Activated CD4-positive, alpha-beta memory T cell treated with anti-CD3 and anti-CD28 coated beads, Interleukin-2, amount 10 ng/mL, durations not matched to agents 7 days and 5 days (primary cell): ENCODE measurements around the gene PPP1R37. TPM values are rescaled to one million over a fixed set of nuclear protein-coding genes. Genes with fewer than 3 reads are reported as not detected.

Experiments
- CTCF ChIA-PET: fragments of 350-600 bp; sonication (Branson Sonifier 250); formaldehyde crosslinking; loops from one replicate; lab custom pipeline; 2021; ENCODE audit warnings: antibody characterized with exemption, inconsistent platforms; lab: Charles Lee
- POLR2A ChIA-PET: fragments of 350-600 bp; sonication (Branson Sonifier 250); formaldehyde crosslinking; loops from one replicate; lab custom pipeline; 2021; ENCODE audit warnings: antibody characterized with exemption; lab: Charles Lee
- DNase-seq: peaks from one replicate; pipeline ENCODE4 v3.0.0-alpha.2; 2020
- H3K27ac Mint-ChIP-seq: one replicate; pipeline ENCODE4 v1.8.0; 2021; ENCODE audit warnings: mild to moderate bottlenecking, mixed read lengths
- H3K27me3 Mint-ChIP-seq: one replicate; pipeline ENCODE4 v1.8.0; 2021; ENCODE audit warnings: mixed read lengths
- H3K36me3 Mint-ChIP-seq: one replicate; pipeline ENCODE4 v1.8.0; 2021; ENCODE audit warnings: low read depth, mixed read lengths
- H3K4me1 Mint-ChIP-seq: one replicate; pipeline ENCODE4 v1.8.0; 2021; ENCODE audit warnings: mixed read lengths
- H3K4me3 Mint-ChIP-seq: one replicate; pipeline ENCODE4 v1.8.0; 2021; ENCODE audit warnings: mild to moderate bottlenecking, mixed read lengths
- H3K9me3 Mint-ChIP-seq: one replicate; pipeline ENCODE4 v1.8.0; 2021; ENCODE audit warnings: mixed read lengths
- total RNA-seq, 2 experiments: library from RNA; stranded (reverse); gene quantifications; one replicate each; pipeline ENCODE4 v1.2.3, GENCODE V29; 2021

PPP1R37 gene
- total RNA-seq, 2 experiments from 2014 or later, result 16.3 to 16.4 TPM

DNA sequence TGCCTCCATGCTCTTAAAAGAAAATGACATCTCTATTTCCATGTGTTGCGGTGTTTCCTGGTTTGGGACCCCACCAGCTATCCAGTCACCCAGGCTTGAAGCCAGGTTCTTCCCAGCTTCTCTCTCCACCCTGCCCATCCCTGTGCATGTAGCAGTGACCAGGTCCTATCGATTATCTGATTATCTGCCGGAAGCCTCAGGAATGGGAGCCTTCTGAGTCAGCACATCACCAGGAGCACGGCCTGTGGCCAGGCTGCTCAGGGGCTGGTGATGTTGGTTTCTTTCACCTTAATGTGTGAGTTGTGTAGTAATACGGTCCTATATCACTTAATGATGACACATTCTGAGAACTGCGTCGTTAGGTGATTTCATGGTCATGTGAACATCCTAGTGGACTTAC lies 33.7 kb downstream of the PPP1R37 start:
- no peaks in the 10 kb centered on the region for H3K36me3 Mint-ChIP-seq
- peaks cover 20% of the 10 kb centered on the region for H3K4me1 Mint-ChIP-seq
- POLR2A ChIA-PET, result interaction anchor here (1.2 kb wide), 1 partner anchor 34 kb away, joined by 5 read pairs; the partner anchor contains the start of gene PPP1R37
- H3K4me3 Mint-ChIP-seq, result no peak overlapping the region
- no peaks in the 10 kb centered on the region for H3K9me3 Mint-ChIP-seq
- no peak overlapping the region for H3K27ac Mint-ChIP-seq
- no peak for DNase-seq
- CTCF ChIA-PET, result interaction anchor here (0.7 to 2.8 kb wide), 9 partner anchors 9 to 274 kb away, joined by 3 to 22 read pairs (median 5); partner anchors contain the start of gene PPP1R37
- H3K27me3 Mint-ChIP-seq, result no peaks in the 10 kb centered on the region

DNA sequence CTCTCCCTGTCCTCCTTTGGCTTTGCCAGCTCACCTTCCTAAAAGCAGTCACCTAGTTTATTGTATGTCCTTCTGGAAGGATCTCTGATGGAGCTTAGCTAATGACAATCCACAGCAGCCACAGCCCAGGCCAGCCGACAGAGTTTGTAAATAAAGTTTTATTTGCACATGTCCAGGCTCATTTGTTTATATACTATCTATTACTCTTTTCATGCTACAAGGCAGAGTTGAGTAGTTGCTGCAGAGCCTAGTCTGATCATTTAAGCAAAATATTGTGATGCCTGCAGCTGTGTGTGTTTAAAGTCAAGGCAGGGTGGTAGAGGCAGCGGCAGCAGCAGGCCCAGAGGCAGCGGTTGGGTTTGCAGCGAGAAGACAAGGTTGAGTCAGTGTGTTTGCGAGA lies 35.2 kb downstream of the PPP1R37 start:
- POLR2A ChIA-PET, result no interaction called here
- no peak for DNase-seq
- Mint-ChIP-seq H3K9me3 (no peaks in the 10 kb centered on the region), H3K4me3 (no peak overlapping the region), H3K36me3 (no peaks in the 10 kb centered on the region), H3K4me1 (peaks cover 15% of the 10 kb centered on the region), H3K27ac (no peak overlapping the region), H3K27me3 (no peaks in the 10 kb centered on the region)
- CTCF ChIA-PET, result no interaction called here

DNA sequence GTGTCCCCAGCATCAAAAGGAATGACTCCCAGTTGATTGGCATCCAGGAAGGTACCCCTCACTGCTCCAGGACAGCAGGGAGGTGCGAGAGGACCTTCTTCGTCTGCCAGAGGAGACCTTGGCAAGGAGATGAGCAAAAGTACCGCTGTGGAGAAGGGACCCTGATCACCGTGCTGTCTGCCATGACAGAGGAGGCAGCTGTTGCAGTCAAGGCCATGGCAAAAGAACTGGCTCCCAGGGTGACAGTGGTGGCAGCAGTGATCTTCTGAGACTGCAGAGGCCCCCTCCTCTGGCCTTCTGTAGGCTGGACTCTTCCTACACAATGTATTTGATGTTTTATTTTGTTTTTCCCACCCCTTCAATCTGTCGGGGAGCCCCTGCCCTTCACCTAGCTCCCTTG lies 35.8 kb downstream of the PPP1R37 start:
- no peak overlapping the region for H3K4me3 Mint-ChIP-seq
- no peaks in the 10 kb centered on the region for H3K36me3 Mint-ChIP-seq
- no peak overlapping the region for H3K27ac Mint-ChIP-seq
- H3K4me1 Mint-ChIP-seq, result peaks cover 15% of the 10 kb centered on the region
- DNase-seq, result no peak
- CTCF ChIA-PET, result no interaction called here
- H3K9me3 Mint-ChIP-seq, result no peaks in the 10 kb centered on the region
- POLR2A ChIA-PET, result no interaction called here
- H3K27me3 Mint-ChIP-seq, result no peaks in the 10 kb centered on the region

DNA sequence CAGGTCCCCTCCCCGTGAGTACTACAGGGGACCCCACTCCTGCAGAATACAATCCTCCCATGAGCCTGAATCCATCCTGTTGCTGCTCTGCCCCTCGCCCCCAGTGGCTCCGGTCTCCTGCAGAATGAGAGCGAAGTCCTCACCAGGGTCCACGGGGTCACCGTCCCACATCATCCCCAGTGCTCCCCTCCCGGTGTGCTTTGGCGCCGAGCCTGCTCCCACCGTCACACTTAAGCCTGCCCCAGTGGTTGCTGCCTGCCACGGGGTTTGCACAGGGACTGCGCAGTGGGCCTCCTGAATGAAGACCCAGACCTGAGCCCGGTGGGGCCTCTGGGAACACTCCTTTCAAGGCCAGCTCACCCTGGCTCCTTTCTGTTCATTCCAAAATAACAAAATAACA lies 37.3 kb downstream of the PPP1R37 start:
- CTCF ChIA-PET, result no interaction called here
- Mint-ChIP-seq H3K4me1 (peaks cover 15% of the 10 kb centered on the region), H3K36me3 (no peaks in the 10 kb centered on the region)

DNA sequence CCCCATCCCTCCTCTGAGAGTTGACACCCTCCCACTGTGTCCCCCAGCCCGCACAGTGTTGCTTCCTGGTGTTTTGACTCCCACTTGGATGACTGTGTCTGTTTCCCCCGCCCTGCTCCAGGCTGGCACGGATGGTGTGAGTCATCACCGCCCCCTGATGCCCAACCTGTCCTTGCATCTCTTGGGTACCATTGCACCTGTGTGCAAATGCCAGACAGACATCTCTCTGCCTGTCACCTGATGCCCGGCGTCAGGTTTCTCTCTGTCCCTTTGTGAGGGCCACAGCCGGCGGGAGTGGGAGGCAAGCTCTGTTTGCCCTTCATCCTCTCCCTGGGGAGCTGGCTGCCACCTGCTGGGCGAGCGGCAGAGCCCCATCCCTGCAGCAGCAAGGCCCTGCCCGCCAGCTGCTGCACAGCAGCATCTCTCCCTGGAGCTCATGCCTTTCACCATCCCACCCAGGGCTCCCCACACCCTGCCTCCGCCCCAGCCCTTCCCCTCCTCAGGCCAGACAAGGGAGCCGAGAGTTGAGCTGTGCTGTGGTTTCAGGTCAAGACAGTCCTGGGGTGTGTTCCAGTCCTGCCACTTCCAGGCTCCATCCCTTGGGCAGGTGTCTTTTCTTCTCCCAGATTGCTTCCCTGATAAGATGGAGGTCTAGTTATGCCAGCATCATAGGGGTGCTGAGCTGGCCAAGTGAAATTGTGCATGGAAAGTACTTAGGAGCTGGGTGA lies 38.1 kb downstream of the PPP1R37 start:
- Mint-ChIP-seq H3K4me3 (no peak overlapping the region), H3K27me3 (no peaks in the 10 kb centered on the region), H3K36me3 (no peaks in the 10 kb centered on the region), H3K27ac (no peak overlapping the region), H3K4me1 (peaks cover 13% of the 10 kb centered on the region), H3K9me3 (no peaks in the 10 kb centered on the region)
- ChIA-PET POLR2A (no interaction called here), CTCF (interaction anchor here (1.0 to 1.6 kb wide), 3 partner anchors 12 to 47 kb away, joined by 3 to 8 read pairs (median 5); partner anchors contain the start of genes BLOC1S3 and TRAPPC6A)
- no peak for DNase-seq

More for the DNA sequence above, 37.3 kb downstream of the PPP1R37 start:
- H3K4me3 Mint-ChIP-seq, result no peak overlapping the region
- H3K9me3 Mint-ChIP-seq, result no peaks in the 10 kb centered on the region
- no peak for DNase-seq
- H3K27ac Mint-ChIP-seq, result no peak overlapping the region
- no peaks in the 10 kb centered on the region for H3K27me3 Mint-ChIP-seq
- POLR2A ChIA-PET, result no interaction called here

DNA sequence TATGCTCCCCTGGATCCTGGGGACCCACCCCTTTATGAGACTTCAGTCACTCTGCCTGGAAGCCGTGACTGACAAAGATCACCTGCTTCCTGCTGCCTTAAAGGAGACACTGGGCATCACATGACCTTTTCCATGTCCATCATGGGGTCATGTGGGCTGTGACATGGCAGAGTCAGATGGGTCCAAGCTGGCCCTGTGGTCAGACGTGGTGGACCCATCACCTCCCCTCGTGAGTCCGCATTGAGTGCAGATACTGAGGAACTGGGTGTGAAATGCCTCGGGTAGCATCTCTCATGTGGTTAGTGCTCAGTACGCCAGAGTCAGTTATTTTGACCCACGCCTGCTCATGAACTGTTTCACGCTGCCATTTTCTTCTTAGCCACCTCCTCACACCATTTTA lies 40.7 kb downstream of the PPP1R37 start:
- H3K9me3 Mint-ChIP-seq, result no peaks in the 10 kb centered on the region
- ChIA-PET POLR2A (no interaction called here), CTCF (no interaction called here)
- no peaks in the 10 kb centered on the region for H3K36me3 Mint-ChIP-seq
- no peak for DNase-seq
- H3K27me3 Mint-ChIP-seq, result no peaks in the 10 kb centered on the region
- H3K4me1 Mint-ChIP-seq, result peaks cover 10% of the 10 kb centered on the region
- H3K4me3 Mint-ChIP-seq, result no peak overlapping the region
- no peak overlapping the region for H3K27ac Mint-ChIP-seq

DNA sequence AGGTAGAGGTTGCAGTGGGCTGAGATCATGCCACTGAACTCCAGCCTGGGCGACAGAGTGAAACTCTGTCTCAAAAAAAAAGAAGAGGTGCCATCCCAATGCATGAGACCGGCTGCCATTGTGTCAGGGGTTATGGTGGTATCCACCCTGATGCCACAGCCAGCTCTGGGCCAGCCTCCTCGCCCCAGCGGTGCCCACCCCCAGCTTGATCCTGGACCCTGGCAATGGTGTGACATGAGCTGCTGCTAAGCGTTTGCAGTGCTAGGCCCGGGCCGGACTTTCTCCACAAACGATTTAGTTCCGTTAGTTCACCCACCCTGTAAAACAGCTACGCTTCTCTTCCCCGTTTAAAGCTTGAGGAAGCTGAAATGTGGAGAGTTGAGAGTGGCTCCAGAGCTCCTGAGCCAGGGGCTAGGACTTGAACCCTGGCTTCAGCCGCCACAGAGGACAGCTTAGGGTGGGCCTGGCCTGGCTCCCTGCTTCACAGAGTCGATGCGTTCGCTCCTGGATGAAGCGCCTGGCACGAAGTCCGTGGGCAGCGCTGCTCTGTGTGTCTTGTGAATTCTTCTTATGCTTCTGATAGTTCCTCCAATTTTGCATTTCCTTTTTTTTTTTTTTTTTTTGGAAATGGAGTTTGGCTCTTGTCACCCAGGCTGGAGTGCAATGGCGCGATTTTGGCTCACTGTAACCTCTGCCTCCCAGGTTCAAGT lies 42.4 kb downstream of the PPP1R37 start:
- ChIA-PET CTCF (interaction anchor here (0.7 to 1.8 kb wide), 3 partner anchors 9 to 180 kb away, joined by 3 to 8 read pairs (median 3); partner anchors contain the start of genes BLOC1S3 and CLPTM1), POLR2A (no interaction called here)
- H3K27ac Mint-ChIP-seq, result no peak overlapping the region
- no peaks in the 10 kb centered on the region for H3K9me3 Mint-ChIP-seq
- no peak for DNase-seq
- H3K36me3 Mint-ChIP-seq, result no peaks in the 10 kb centered on the region
- H3K4me3 Mint-ChIP-seq, result no peak overlapping the region
- peaks cover 10% of the 10 kb centered on the region for H3K4me1 Mint-ChIP-seq
- no peaks in the 10 kb centered on the region for H3K27me3 Mint-ChIP-seq

DNA sequence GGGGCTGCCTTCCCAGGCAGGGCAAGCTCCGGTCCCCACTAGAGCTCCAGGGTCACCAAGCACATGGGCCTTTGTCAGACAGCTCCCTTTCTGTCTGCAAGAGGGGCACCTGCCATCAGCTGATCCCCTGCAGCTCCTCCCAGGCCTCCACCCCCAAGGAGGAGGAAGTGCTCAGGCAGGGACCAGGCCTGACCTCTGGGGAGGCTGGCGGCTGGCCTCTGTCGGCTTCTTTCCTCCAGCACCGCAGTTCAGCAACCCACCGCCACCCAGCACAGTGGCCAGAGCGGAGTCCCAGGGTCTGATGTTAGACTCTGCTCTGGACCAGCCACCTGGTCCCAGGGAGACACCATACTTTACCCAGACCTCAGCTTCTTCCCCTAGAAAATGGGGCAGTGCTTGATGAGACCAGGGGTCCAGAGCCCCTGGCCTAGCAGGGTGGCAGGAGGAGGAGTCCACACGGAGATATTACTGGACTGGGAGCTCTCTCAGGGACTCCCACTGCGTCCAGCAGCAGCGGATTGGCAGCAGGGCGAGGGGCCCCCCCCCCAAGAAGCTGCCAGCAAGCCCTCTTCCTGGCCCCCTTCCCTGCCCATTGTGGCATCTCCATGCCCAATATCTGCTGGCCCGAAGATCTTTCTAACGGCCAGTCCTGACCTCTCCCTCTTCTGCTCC lies 43.7 kb downstream of the PPP1R37 start:
- H3K36me3 Mint-ChIP-seq, result no peaks in the 10 kb centered on the region
- ChIA-PET CTCF (interaction anchor here (0.6 to 1.8 kb wide), 5 partner anchors 11 to 1572 kb away, joined by 3 to 8 read pairs (median 3); no protein-coding TSS in a partner anchor), POLR2A (interaction anchor here (1.7 kb wide), 1 partner anchor 41 kb away, joined by 5 read pairs; the partner anchor contains the start of gene TRAPPC6A)
- H3K4me1 Mint-ChIP-seq, result peaks cover 5% of the 10 kb centered on the region
- H3K27me3 Mint-ChIP-seq, result no peaks in the 10 kb centered on the region
- no peak for DNase-seq
- no peaks in the 10 kb centered on the region for H3K9me3 Mint-ChIP-seq
- no peak overlapping the region for H3K4me3 Mint-ChIP-seq
- H3K27ac Mint-ChIP-seq, result no peak overlapping the region

DNA sequence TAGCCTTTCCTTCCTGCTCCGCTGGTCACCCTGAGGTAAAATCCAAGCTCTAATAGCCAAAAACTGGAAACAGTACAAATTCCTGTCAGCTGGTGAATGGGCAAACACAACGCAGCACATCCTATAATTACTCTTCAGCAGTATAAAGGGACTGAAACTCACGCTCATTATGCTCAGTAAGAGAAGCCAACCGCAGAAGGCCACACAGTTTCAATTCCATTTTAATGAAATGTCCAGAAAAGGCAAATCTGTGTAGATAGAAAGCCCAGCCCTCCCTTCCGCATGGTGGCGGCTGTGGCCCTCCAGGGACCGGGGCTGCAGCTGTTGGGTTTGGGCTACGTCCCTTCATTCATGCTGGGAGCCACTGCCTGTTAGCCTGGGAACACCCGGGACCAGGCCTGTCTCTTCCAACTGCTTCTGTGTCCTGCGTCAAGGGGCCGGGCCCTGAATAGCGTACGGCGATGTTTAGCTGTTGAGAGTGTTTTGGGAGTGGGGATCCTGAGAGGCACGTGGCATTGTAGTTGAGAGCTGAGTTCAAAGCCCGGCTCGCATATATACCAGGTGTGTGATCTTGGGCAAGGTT lies 44.3 kb downstream of the PPP1R37 start:
- Mint-ChIP-seq H3K4me1 (no peaks in the 10 kb centered on the region), H3K27ac (no peak overlapping the region), H3K4me3 (no peak overlapping the region), H3K27me3 (no peaks in the 10 kb centered on the region), H3K9me3 (no peaks in the 10 kb centered on the region), H3K36me3 (no peaks in the 10 kb centered on the region)
- CTCF ChIA-PET, result interaction anchor here (0.6 to 1.2 kb wide), 6 partner anchors 11 to 375 kb away, joined by 3 to 4 read pairs (median 3); partner anchors contain the start of gene TRAPPC6A
- DNase-seq, result no peak
- POLR2A ChIA-PET, result interaction anchor here (1.5 to 1.7 kb wide), 2 partner anchors 14 to 40 kb away, joined by 3 to 5 read pairs; partner anchors contain the start of gene TRAPPC6A

DNA sequence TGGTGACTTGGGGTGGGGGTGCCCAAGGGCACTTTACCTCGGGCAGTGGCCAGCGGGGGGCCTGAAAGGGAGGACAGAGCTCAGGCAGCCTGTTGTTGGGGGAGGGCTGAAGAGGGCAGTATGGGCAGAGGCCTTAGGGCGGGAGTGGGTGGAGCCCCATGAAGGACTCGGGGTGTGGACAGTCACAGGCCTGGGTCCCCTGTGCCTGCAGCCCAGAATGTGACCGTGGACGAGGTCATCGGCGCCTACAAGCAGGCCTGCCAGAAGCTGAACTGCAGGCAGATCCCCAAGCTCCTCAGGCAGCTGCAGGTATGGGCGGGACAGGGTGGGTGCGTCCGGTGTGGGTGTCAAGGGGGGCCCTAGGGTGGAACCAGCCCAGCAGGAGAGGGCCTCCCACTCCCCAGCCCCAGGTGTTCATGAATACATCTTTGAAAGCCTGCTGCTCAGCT lies 45.3 kb downstream of the PPP1R37 start:
- ChIA-PET CTCF (interaction anchor here (0.7 kb wide), 1 partner anchor 13 kb away, joined by 5 read pairs; no protein-coding TSS in a partner anchor), POLR2A (interaction anchor here (1.5 kb wide), 1 partner anchor 13 kb away, joined by 3 read pairs; no protein-coding TSS in a partner anchor)
- H3K27me3 Mint-ChIP-seq, result no peaks in the 10 kb centered on the region
- no peak for DNase-seq
- H3K9me3 Mint-ChIP-seq, result no peaks in the 10 kb centered on the region
- H3K4me1 Mint-ChIP-seq, result no peaks in the 10 kb centered on the region
- no peak overlapping the region for H3K4me3 Mint-ChIP-seq
- no peak overlapping the region for H3K27ac Mint-ChIP-seq
- H3K36me3 Mint-ChIP-seq, result no peaks in the 10 kb centered on the region

DNA sequence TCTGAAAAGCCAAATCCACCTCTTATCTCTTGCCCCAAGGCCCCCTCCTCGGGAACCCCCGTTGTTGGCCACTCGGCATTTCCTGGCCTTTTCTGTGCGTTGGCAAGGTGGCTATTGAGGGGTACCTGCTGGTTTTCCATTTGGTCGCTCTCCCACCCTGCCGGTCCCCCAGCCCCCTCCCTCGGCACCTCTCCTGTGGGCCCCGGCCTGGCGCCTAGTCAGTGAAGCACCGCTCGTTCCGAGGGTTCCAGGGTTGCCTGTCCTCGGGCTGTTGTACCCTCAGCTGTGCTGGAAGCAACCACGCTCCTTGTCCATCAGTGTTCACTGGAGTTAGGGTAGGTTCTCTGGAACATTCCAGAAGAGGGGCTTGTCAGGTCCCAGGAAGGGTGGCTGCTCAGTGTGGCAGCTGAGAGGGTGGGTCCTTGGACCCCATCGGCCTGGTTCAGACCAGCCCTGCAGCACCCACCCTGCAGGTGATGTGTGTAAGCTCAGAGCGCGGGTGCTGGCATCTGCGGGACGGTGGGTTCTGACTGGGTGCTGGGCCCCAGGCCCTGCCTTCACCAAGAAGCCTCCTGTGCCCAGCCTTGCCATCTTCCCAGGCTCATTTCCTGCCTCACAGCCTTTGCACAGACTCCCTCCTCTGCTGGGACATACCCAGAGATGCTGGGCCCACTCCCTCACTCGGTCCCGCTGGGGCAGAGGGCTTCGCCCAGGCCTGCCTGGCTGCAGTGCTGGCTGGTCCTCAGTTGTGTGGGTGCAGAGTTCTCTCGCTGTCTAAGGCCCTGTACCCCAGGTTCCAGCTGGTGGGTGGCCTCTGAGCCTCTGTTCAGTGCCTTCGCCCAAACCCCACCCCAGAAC lies 46.5 kb downstream of the PPP1R37 start:
- H3K27me3 Mint-ChIP-seq, result no peaks in the 10 kb centered on the region
- no peak overlapping the region for H3K4me3 Mint-ChIP-seq
- H3K4me1 Mint-ChIP-seq, result no peaks in the 10 kb centered on the region
- CTCF ChIA-PET, result no interaction called here
- DNase-seq, result no peak
- POLR2A ChIA-PET, result no interaction called here
- no peaks in the 10 kb centered on the region for H3K36me3 Mint-ChIP-seq
- H3K9me3 Mint-ChIP-seq, result no peaks in the 10 kb centered on the region
- H3K27ac Mint-ChIP-seq, result no peak overlapping the region

DNA sequence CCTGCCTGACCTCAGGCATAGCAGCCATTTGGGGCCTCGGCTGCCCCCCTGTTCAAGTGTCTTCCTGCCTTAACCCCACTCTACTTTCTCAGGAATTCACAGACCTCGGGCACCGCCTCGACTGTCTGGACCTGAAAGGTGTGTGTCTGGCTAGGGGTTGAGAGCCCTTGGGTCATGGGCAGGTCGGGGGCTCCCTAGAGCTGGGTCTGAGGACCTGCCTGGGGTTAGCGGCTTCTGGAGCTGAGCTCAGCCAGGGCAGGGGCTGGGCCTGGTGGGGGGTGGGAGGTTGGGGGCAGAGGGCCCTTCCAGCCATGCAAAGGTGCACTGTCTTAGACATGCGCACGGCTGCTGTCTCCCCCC lies 47.1 kb downstream of the PPP1R37 start:
- DNase-seq, result no peak
- no peaks in the 10 kb centered on the region for H3K36me3 Mint-ChIP-seq
- H3K27me3 Mint-ChIP-seq, result no peaks in the 10 kb centered on the region
- ChIA-PET CTCF (no interaction called here), POLR2A (no interaction called here)
- H3K4me1 Mint-ChIP-seq, result no peaks in the 10 kb centered on the region
- no peak overlapping the region for H3K4me3 Mint-ChIP-seq
- H3K27ac Mint-ChIP-seq, result no peak overlapping the region
- no peaks in the 10 kb centered on the region for H3K9me3 Mint-ChIP-seq
